ENCODE measurements around the gene PCED1B. TPM values are rescaled to one million over a fixed set of nuclear protein-coding genes. Genes with fewer than 3 reads are reported as not detected.
"Not testable (repeated sequence)": the region's sequence is repeated elsewhere in the genome, so short reads cannot be mapped to it uniquely, and the experiment has no call there.

PCED1B gene
- total and polyA plus RNA-seq, 12 donors, result 0.49 to 4.8 (median 0.88) TPM

DNA sequence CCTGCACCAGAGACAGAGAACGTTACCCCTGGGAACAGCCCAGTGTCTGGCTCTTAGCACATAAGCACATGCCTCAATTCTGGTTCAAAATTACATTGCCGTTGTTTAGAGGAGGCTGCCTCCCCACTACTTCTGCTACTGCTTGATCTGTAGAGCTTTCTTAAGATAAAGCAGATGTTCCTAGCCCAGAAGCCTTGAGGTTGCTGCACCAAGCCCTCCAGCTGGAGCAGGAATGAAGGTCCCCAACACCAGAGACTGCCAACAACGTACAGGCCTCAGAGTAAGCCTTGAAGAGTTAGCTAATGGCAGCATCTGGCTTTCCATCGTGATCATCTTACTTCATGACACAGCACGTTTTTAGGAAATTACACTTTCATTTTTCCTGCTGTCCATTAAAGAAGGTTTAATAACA is 35.1 kb downstream of the PCED1B start:
- Histone ChIP-seq H3K4me3 (no peak overlapping the region), H3K27me3 (no peaks in the 10 kb centered on the region), H3K4me1 (no peaks in the 10 kb centered on the region), H3K36me3 (peaks cover 0 to 3% (median 0%) of the 10 kb centered on the region in 9 donors), H3K27ac (no peak overlapping the region), H3K9me3 (no peaks in the 10 kb centered on the region)
- ATAC-seq (no peak), DNase-seq (no peak)
- intact Hi-C loops (cut with DNase I), result no loop called here
- TF ChIP-seq, protein P1, sequence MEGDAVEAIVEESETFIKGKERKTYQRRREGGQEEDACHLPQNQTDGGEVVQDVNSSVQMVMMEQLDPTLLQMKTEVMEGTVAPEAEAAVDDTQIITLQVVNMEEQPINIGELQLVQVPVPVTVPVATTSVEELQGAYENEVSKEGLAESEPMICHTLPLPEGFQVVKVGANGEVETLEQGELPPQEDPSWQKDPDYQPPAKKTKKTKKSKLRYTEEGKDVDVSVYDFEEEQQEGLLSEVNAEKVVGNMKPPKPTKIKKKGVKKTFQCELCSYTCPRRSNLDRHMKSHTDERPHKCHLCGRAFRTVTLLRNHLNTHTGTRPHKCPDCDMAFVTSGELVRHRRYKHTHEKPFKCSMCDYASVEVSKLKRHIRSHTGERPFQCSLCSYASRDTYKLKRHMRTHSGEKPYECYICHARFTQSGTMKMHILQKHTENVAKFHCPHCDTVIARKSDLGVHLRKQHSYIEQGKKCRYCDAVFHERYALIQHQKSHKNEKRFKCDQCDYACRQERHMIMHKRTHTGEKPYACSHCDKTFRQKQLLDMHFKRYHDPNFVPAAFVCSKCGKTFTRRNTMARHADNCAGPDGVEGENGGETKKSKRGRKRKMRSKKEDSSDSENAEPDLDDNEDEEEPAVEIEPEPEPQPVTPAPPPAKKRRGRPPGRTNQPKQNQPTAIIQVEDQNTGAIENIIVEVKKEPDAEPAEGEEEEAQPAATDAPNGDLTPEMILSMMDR (IDR thresholded peaks at IDR 0.05), result no peak
- WGBS, 2 donors, result 69 to 71% methylated on average over 5 of the region's 5 CpGs

DNA sequence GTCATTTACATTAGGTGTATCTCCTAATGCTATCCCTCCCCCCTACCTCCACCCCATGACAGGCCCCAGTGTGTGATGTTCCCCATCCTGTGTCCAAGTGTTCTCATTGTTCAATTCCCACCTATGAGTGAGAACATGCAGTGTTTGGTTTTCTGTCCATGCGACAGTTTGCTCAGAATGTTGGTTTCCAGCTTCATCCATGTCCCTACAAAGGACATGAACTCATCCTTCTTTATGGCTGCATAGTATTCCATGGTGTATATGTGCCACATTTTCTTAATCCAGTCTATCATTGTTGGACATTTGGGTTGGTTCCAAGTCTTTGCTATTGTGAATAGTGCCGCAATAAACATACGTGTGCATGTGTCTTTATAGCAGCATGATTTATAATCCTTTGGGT is 37.9 kb downstream of the PCED1B start:
- intact Hi-C loops (cut with DNase I); H3K9me3 ChIP-seq; H3K4me3 ChIP-seq; H3K27ac ChIP-seq; H3K36me3 ChIP-seq; DNase-seq; ATAC-seq; H3K4me1 ChIP-seq; H3K27me3 ChIP-seq: not testable (repeated sequence)
- WGBS, 2 donors, result 58 to 89% methylated on average over 1 of the region's 3 CpGs

DNA sequence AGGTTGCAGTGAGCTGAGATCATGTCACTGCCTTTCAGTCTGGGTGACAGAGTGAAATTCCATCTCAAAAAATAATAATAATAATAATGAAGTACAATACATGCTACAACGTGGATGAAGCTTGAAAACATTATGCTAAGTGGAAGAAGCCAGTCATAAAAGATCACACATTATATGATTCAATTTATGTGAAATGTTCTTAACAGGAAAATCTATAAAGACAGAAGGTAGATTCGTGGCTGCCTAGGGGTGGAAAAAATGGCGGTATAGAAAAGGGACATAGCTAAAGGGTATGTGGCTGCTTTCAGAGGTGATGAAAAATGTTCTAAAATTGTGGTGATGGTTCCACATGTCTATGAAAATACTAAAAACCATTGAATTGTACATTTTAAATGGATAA is 41.3 kb downstream of the PCED1B start:
- no peak overlapping the region for H3K27ac ChIP-seq
- H3K4me3 ChIP-seq, result no peak overlapping the region
- peaks cover 0 to 3% (median 0%) of the 10 kb centered on the region in 11 donors for H3K9me3 ChIP-seq
- 96 to 98% methylated on average over 3 of the region's 3 CpGs for WGBS, 2 donors
- intact Hi-C loops (cut with DNase I), result no loop called here
- H3K36me3 ChIP-seq, result no peaks in the 10 kb centered on the region
- ATAC-seq (no peak), DNase-seq (no peak)
- TF ChIP-seq, protein P1 (IDR thresholded peaks at IDR 0.05), result no peak
- H3K27me3 ChIP-seq, result no peaks in the 10 kb centered on the region
- no peaks in the 10 kb centered on the region for H3K4me1 ChIP-seq

DNA sequence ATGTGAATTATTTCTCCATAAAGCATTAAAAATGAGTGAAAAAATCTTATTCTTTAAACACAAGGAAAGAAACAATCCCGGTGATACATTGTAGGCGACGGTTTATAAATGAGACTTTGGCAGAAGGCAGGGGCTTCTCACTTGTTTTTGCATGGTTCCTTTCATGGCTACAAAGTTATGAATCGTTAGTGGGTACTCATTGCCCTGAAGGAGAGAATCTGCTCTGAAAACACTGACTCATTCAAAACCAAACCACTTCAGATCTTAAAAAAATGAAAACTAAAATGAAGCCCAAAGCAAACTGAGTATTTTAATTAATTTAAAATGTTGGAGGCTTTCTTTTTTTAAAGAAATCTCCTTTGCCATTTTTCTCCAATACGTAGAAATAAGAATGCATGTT is 41.7 kb downstream of the PCED1B start:
- ATAC-seq, result no peak
- no peaks in the 10 kb centered on the region for H3K36me3 ChIP-seq
- H3K27me3 ChIP-seq, result no peaks in the 10 kb centered on the region
- 90 to 92% methylated on average over 5 of the region's 5 CpGs for WGBS, 2 donors
- H3K9me3 ChIP-seq, result peaks cover 0 to 3% (median 0%) of the 10 kb centered on the region in 11 donors
- no peak for DNase-seq
- intact Hi-C loops (cut with DNase I), result no loop called here
- H3K4me3 ChIP-seq, result no peak overlapping the region
- no peak overlapping the region for H3K27ac ChIP-seq
- H3K4me1 ChIP-seq, result no peaks in the 10 kb centered on the region
- TF ChIP-seq, protein P1 (IDR thresholded peaks at IDR 0.05), result no peak

DNA sequence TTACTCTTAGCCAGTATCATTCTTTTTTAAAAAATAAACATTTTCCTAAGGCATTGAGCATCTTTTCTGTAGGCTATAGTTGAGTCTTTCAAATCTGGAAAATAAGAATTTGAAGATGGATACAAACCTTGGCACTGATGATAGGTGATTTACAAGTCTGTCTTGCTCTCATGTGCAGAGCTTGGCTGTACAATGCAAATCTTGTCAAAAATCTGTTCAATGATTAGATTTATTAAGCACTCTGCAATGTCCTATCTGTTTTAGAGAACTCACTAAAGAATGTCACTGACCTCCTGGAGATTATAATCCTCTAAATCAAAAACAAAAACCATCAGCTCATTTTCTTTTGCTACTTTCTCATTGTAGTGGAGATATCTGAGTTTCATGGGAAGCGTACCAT is 43.2 kb downstream of the PCED1B start:
- no peaks in the 10 kb centered on the region for H3K36me3 ChIP-seq
- no peaks in the 10 kb centered on the region for H3K27me3 ChIP-seq
- H3K27ac ChIP-seq, result no peak overlapping the region
- WGBS, 2 donors, result 96 to 98% methylated on average over 1 of the region's 1 CpG
- intact Hi-C loops (cut with DNase I), result no loop called here
- H3K4me1 ChIP-seq, result no peaks in the 10 kb centered on the region
- TF ChIP-seq, protein P1 (IDR thresholded peaks at IDR 0.05), result no peak
- H3K4me3 ChIP-seq, result no peak overlapping the region
- no peak for DNase-seq
- no peak for ATAC-seq
- peaks cover 0 to 3% (median 0%) of the 10 kb centered on the region in 11 donors for H3K9me3 ChIP-seq
